Measurements from ENCODE around the gene HOXA3. TPM values are rescaled to one million over a fixed set of nuclear protein-coding genes. Genes with fewer than 3 reads are reported as not detected.

Gene HOXA3
- total and polyA plus RNA-seq, 2 of the 13 experiments (the other 11 are each of a cell fraction or from before 2014, with no cell fraction given), result 2.9 to 4.6 TPM

DNA sequence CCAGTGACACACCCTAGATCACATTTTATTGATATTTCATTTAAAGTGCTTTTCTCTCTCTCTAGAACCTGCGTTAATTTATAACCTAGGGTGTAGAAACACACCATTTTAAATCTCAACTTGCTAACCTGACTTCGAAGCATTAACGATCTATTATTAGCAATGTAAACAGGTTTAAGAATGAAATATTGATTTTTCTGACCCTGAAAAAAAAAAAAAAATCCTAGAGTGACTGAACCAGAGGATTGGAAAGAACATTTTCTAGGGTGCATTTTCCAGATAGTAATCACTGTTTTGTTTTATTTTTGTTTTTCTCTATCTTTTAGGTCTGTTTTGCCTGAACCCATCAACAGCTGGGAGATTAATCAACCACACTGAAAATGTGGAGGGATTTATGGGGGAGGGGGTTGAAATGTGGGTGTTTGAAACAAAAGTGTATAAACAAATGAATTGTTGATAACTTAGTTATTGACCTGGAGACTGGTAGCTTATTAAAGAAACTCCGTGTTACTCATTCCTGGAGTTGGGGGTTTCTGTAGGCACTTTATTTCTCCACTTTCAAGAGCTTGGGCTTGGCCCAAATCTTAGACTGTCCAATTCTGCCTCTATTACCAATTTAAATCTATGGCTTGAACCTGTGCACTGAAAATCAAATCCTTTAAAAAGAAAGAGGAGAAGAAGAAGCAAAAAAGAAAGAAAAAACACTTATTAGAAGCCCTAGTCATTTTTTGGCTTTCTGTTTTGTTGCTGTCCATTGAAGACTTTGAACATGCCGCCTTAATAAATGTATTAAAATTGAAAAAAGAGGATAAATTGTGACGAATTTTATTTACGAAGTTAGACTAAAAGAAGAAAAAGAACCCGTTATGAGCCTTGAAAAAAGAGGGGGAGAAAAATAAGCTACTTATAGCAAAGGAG lies 52.7 kb downstream of the HOXA3 start (continued):
- TF ChIP-seq ONECUT2 (CRISPR knock-in tag; IDR thresholded peaks at IDR 0.05) (peak; percentile 60; the same call in 1 of the 2 replicates), KAT2B (IDR thresholded peaks at IDR 0.05; ENCODE audit: borderline replicate concordance, low read depth, low read length) (peak; percentile 52; the same call in 1 of the 2 replicates), ZNF644 (CRISPR knock-in tag; IDR thresholded peaks at IDR 0.05; ENCODE audit: low read depth) (no peak)

DNA sequence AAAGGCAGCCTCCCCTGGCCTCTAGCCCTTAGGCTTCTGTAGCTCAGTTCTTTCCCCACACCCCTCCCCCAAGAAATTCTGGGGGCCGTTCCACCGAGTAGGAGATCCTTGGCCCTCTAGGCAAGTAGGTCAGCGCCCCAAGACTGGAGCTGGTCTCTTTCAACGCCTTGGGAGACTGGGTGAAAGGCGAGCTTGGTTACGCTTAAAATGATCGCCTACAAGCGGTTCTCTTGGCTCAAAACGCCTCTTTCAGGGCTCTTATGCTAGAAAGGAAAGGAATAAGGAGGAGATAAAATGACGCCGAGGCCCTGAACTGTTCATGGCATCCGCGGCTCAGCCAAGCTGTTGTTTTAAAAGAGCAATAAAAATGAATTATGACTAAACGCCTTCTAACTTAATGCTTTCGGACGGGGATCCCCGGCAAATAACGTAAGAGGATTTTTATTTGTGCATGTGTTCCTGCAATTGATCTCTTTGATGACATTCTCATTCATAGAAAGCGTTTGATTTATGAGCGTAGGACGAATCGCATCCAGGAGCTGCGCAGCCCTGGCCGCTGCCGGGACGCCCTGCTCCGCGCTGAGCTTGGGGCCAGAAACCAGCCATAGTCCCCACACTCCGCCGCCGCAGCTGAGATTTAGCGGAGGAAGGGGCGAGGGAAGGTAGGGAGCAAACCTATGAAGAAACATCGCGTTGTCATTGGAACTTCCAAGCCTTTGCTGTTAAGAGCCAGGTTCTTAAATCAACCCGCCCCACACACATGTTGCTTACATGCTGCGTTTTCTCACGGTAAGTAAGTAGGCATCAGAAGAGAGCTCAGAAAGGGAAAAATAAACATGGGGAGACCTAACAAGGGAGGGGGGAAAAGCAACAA lies 53.6 kb downstream of the HOXA3 start:
- Histone ChIP-seq H4K20me1 (ENCODE audit: insufficient read depth, low read length) (no peaks in the 10 kb centered on the region), H2AFZ (ENCODE audit: low read length) (no peak overlapping the region), H3K4me2 (ENCODE audit: low read depth, low read length) (no peak overlapping the region), H3K27ac (ENCODE audit: extremely low read length, insufficient read depth, low read length) (no peak overlapping the region), H3K9ac (ENCODE audit: insufficient read depth, low read depth, low read length) (no peak overlapping the region), H3K4me1 (ENCODE audit: insufficient read depth, low read length) (peaks cover 12% of the 10 kb centered on the region; the same call in 1 of the 2 replicates), H3K27me3 (ENCODE audit: control insufficient read depth in 1 of 2, insufficient read depth in 2 of 2, low read length in 2 of 2) (no peaks in the 10 kb centered on the region), H3K9me3 (ENCODE audit: low read length) (no peaks in the 10 kb centered on the region), H3K4me3 (replicated peaks in 1 of 3; ENCODE audit: insufficient read depth in 1 of 3, low read depth in 2 of 3, low read length in 3 of 3) (no peak overlapping the region), H3K36me3 (replicated peaks in 1 of 2; ENCODE audit: control insufficient read depth in 1 of 2, insufficient read depth in 2 of 2, low read length in 2 of 2) (no peaks in the 10 kb centered on the region), H3K79me2 (ENCODE audit: insufficient read depth, low read length) (no peaks in the 10 kb centered on the region)
- 92% methylated on average over 38 of the region's 38 CpGs for WGBS (ENCODE audit: low lambda C conversion rate)
- TF ChIP-seq, protein P1, sequence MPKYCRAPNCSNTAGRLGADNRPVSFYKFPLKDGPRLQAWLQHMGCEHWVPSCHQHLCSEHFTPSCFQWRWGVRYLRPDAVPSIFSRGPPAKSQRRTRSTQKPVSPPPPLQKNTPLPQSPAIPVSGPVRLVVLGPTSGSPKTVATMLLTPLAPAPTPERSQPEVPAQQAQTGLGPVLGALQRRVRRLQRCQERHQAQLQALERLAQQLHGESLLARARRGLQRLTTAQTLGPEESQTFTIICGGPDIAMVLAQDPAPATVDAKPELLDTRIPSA (CRISPR knock-in tag; IDR thresholded peaks at IDR 0.05; ENCODE audit: borderline replicate concordance), result no peak
- ChIA-PET POLR2A (interaction anchor here (1.6 kb wide), 1 partner anchor 23 kb away, joined by 9 read pairs; no protein-coding TSS in a partner anchor), CTCF (ENCODE audit: low intra/inter-chr PET ratio, low total read pairs) (no interaction called here)
- BruUV-seq (replicated peaks), result no TSS peak
- FAIRE-seq (no peak), ATAC-seq (no peak), DNase-seq (ENCODE audit: low spot score) (no peak)
- in situ Hi-C loops (cut with HindIII; ENCODE audit: extremely low pct_ligation_motif_present, low pct_unique_long_range_greater_than_20kb) (no loop called here), intact Hi-C loops (cut with micrococcal nuclease; ENCODE audit: unreplicated experiment) (no loop called here)

All from HepG2 (cell line).